GM10248 (cell line): ENCODE measurements around the gene PRKCB.

Experiments used
- CTCF ChIA-PET: fragments of 300-600 bp; sonication (Branson Sonifier 250); formaldehyde crosslinking; extraction: SDS; loops from one replicate; lab custom pipeline; 2021; ENCODE audit warnings: antibody characterized with exemption; lab: Yijun Ruan, JAX
- POLR2A ChIA-PET: fragments of 350-650 bp; sonication (Branson Sonifier 250); formaldehyde crosslinking; extraction: SDS; loops from one replicate; lab custom pipeline; 2020; ENCODE audit warnings: antibody characterized with exemption; lab: Yijun Ruan, JAX
- DNase-seq: peaks from one replicate; pipeline ENCODE4 v3.0.0; 2012; ENCODE audit errors: extremely low spot score
- TF ChIP-seq, protein P1 (sequence below): IDR thresholded peaks from 2 replicates; pipeline ENCODE4 v1.5.1; 2012; ENCODE audit warnings: mild to moderate bottlenecking, low read depth; ENCODE audit errors: extremely low read depth, missing control alignments, control extremely low read depth

Gene PRKCB

DNA sequence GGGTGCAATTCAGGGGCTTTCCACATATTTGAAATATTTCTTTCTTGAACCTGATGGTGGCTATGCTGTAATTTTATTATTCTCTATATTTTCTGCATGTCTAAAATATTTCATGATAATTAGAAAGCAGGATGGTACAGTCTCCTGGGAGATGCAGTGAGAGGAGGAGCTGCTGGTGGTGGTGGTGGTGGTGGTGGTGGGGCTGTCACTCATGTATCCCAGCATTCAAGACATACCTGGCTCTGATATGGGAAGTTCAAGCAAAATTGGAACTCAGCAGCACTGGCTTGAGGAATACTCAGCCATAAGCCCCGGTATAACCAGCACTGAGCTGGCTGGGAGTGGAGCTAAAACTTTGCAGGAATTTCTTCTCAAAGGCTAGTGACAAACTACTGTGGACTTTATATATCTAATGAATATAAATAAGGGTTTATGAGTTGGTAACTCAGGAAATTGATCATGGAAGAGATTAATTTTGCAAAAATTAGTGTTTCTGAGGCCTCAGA lies 200.3 kb downstream of the PRKCB start:
- POLR2A ChIA-PET, result no interaction called here
- CTCF ChIA-PET, result interaction anchor here (0.5 to 6.7 kb wide), 25 partner anchors 9 to 600 kb away, joined by 3 to 132 read pairs (median 4); no protein-coding TSS in a partner anchor
- TF ChIP-seq, protein P1, sequence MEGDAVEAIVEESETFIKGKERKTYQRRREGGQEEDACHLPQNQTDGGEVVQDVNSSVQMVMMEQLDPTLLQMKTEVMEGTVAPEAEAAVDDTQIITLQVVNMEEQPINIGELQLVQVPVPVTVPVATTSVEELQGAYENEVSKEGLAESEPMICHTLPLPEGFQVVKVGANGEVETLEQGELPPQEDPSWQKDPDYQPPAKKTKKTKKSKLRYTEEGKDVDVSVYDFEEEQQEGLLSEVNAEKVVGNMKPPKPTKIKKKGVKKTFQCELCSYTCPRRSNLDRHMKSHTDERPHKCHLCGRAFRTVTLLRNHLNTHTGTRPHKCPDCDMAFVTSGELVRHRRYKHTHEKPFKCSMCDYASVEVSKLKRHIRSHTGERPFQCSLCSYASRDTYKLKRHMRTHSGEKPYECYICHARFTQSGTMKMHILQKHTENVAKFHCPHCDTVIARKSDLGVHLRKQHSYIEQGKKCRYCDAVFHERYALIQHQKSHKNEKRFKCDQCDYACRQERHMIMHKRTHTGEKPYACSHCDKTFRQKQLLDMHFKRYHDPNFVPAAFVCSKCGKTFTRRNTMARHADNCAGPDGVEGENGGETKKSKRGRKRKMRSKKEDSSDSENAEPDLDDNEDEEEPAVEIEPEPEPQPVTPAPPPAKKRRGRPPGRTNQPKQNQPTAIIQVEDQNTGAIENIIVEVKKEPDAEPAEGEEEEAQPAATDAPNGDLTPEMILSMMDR, result no peak
- no peak for DNase-seq

DNA sequence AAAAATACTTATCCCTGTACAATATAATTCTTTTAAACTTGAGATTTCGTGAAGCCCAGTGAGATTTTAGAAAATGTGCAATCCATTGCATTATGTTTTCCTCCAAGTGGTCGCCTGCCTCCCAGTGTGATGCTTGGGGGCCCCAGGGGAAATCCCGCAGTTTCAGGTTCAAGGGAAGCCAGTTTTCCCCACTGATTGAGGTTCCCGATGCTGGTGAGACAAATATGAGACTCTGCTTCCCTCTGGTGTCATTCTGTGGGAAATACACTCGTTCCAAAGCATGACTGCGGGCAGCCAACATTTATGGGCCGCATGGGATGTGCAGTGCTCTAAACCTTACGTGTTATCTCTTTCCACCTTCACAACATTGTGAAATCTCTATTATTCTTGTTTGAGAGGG lies 200.8 kb downstream of the PRKCB start:
- peak; percentile 66 for DNase-seq
- CTCF ChIA-PET, result interaction anchor here (0.5 to 6.7 kb wide), 30 partner anchors 9 to 600 kb away, joined by 3 to 132 read pairs (median 4); no protein-coding TSS in a partner anchor
- TF ChIP-seq, protein P1, result peak; percentile 66
- POLR2A ChIA-PET, result no interaction called here

DNA sequence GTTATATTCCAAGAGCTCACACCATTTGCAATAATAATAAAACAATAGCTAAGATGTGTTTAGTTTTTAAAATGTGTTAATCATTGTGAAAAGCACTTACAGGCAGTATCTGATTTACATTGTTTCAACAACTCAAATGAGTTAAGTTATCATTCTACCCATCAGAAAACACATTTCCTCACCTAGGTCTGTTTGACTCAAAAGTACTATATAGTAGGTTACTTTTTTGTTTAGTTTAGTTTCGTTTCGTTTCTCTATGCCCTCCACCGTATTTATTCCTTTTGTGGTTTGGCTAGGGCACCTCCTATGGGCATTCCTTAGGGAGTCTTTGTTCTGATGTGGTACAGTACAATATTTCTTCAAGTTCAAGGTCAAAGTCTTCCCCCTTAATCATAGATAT lies 201.6 kb downstream of the PRKCB start:
- DNase-seq, result no peak

GRCh38 chr16:24041834-24042631 lies 206.2 kb downstream of the PRKCB start:
- POLR2A ChIA-PET, result no interaction called here
- CTCF ChIA-PET, result interaction anchor here (0.7 to 5.0 kb wide), 31 partner anchors 8 to 608 kb away, joined by 3 to 27 read pairs (median 4); no protein-coding TSS in a partner anchor
- TF ChIP-seq, protein P1, result peak; percentile 65
- peak; percentile 82 for DNase-seq

More for the DNA sequence above, 201.6 kb downstream of the PRKCB start:
- POLR2A ChIA-PET, result no interaction called here
- TF ChIP-seq, protein P1, result no peak
- CTCF ChIA-PET, result interaction anchor here (0.7 to 6.7 kb wide), 15 partner anchors 8 to 486 kb away, joined by 3 to 132 read pairs (median 4); no protein-coding TSS in a partner anchor

GRCh38 chr16:24044467-24044866 lies 208.7 kb downstream of the PRKCB start:
- DNase-seq, result no peak
- CTCF ChIA-PET, result interaction anchor here (1.7 to 5.0 kb wide), 3 partner anchors 27 to 460 kb away, joined by 6 to 24 read pairs (median 12); no protein-coding TSS in a partner anchor
- TF ChIP-seq, protein P1, result no peak
- POLR2A ChIA-PET, result interaction anchor here (0.6 kb wide), 1 partner anchor 1866 kb away, joined by 3 read pairs; no protein-coding TSS in a partner anchor

- DNase-seq, result no peak
- CTCF ChIA-PET, result interaction anchor here (1.0 to 5.0 kb wide), 6 partner anchors 8 to 459 kb away, joined by 3 to 24 read pairs (median 5); no protein-coding TSS in a partner anchor
- TF ChIP-seq, protein P1, result no peak
- POLR2A ChIA-PET, result no interaction called here
These were observed 209.9 kb downstream of the PRKCB start for GRCh38 chr16:24045641-24046040.
